Common myeloid progenitor, CD34-positive (primary cell): ENCODE results near the gene CAPZB.
A peak's percentile ranks its signal among the peaks of the same experiment; 100 is the strongest.

Experiments
- CTCF ChIA-PET: fragments of 350-600 bp; sonication (Branson Sonifier 250); formaldehyde crosslinking; loops from one replicate; lab custom pipeline; 2021; ENCODE audit warnings: antibody characterized with exemption; lab: Charles Lee
- POLR2A ChIA-PET: fragments of 350-600 bp; sonication (Branson Sonifier 250); formaldehyde crosslinking; loops from one replicate; lab custom pipeline; 2021; ENCODE audit warnings: antibody characterized with exemption; lab: Charles Lee
- DNase-seq, 3 donors: peaks; one replicate each; pipeline versions ENCODE4 v3.0.0 to v3.0.0-alpha.2; 2013
- H3K27ac ChIP-seq, 2 experiments: 1 replicate in 1 of 2; 2 replicates in 1 of 2; pipeline ENCODE4 v1.7.0; 2013; ENCODE audit warnings: inconsistent platforms in 2 of 2, low read length in 2 of 2, mild to moderate bottlenecking in 2 of 2, low read depth in 1 of 2, moderate library complexity in 1 of 2; ENCODE audit not compliant: severe bottlenecking in 2 of 2, insufficient read depth in 1 of 2, poor library complexity in 1 of 2
- H3K27me3 ChIP-seq, 5 experiments: replicated peaks in 2 of 5; 1 replicate in 3 of 5; 2 replicates in 2 of 5; pipeline versions ENCODE4 v1.6.1 to v1.7.0; 2013; ENCODE audit warnings: low read length in 4 of 5, mild to moderate bottlenecking in 2 of 5, moderate library complexity in 2 of 5, inconsistent platforms in 1 of 5; ENCODE audit not compliant: insufficient read depth in 5 of 5, control insufficient read depth in 4 of 5
- H3K36me3 ChIP-seq, 4 experiments: 1 replicate in 2 of 4; 2 replicates in 2 of 4; pipeline versions ENCODE4 v1.6.1 to v1.7.0; 2013; ENCODE audit warnings: low read length in 3 of 4, control low read depth in 1 of 4, mild to moderate bottlenecking in 1 of 4; ENCODE audit not compliant: control insufficient read depth in 4 of 4, insufficient read depth in 4 of 4
- H3K4me1 ChIP-seq, 4 experiments: 1 replicate in 3 of 4; 2 replicates in 1 of 4; pipeline versions ENCODE4 v1.6.1 to v1.7.1; 2013; ENCODE audit warnings: low read length in 3 of 4, mild to moderate bottlenecking in 3 of 4, control low read depth in 1 of 4, inconsistent platforms in 1 of 4, moderate library complexity in 1 of 4; ENCODE audit not compliant: control insufficient read depth in 4 of 4, insufficient read depth in 4 of 4; ENCODE audit errors: control extremely low read depth in 1 of 4
- H3K4me3 ChIP-seq, 7 experiments: 1 replicate in 4 of 7; 2 replicates in 3 of 7; pipeline versions ENCODE4 v1.5.1 to v1.7.0; 2013; ENCODE audit warnings: mild to moderate bottlenecking in 7 of 7, low read length in 6 of 7, moderate library complexity in 6 of 7, inconsistent platforms in 2 of 7, low read depth in 2 of 7, control low read depth in 1 of 7; ENCODE audit not compliant: insufficient read depth in 4 of 7, control insufficient read depth in 1 of 7; ENCODE audit errors: extremely low read depth in 1 of 7
- H3K9me3 ChIP-seq, 5 experiments: 1 replicate in 4 of 5; 2 replicates in 1 of 5; pipeline versions ENCODE4 v1.6.1 to v1.7.1; 2013; ENCODE audit warnings: low read length in 4 of 5, mild to moderate bottlenecking in 2 of 5, inconsistent platforms in 1 of 5, low read depth in 1 of 5, moderate library complexity in 1 of 5; ENCODE audit not compliant: control insufficient read depth in 4 of 5, insufficient read depth in 2 of 5; ENCODE audit errors: control extremely low read depth in 1 of 5
- WGBS: methylation state at CpG from one replicate; pipeline ENCODE4 v1.1.5; 2013; ENCODE audit not compliant: insufficient coverage; 5-methylcytosine and 5-hydroxymethylcytosine counted together

The CAPZB gene

GRCh38 chr1:19477284-19478249 is 7.8 kb downstream of the CAPZB start:
- Histone ChIP-seq H3K36me3 (peaks cover 0 to 28% (median 3%) of the 10 kb centered on the region in 4 experiments), H3K27ac (peak overlapping the region; percentile 87 to 88), H3K27me3 (no peaks in the 10 kb centered on the region), H3K4me1 (peaks cover 46 to 92% (median 84%) of the 10 kb centered on the region in 4 experiments), H3K4me3 (peak overlapping the region in 6 of 7 experiments; percentile 32 to 70 (median 46)), H3K9me3 (no peaks in the 10 kb centered on the region)
- peak; percentile 56 to 91 (median 90) for DNase-seq
- ChIA-PET CTCF (interaction anchor here (0.9 to 7.5 kb wide), 9 partner anchors 10 to 173 kb away, joined by 3 to 64 read pairs (median 4); no protein-coding TSS in a partner anchor), POLR2A (interaction anchor here (0.6 to 2.1 kb wide), 8 partner anchors 7 to 174 kb away, joined by 3 to 17 read pairs (median 4); partner anchors contain the start of gene CAPZB)
- 23% methylated on average over 5 of the region's 11 CpGs for WGBS

- Histone ChIP-seq H3K36me3 (peaks cover 0 to 24% (median 4%) of the 10 kb centered on the region in 4 experiments), H3K27me3 (no peaks in the 10 kb centered on the region), H3K27ac (peak overlapping the region; percentile 87 to 88), H3K4me3 (peak overlapping the region in 5 of 7 experiments; percentile 32 to 70 (median 49)), H3K4me1 (peaks cover 37 to 91% (median 81%) of the 10 kb centered on the region in 4 experiments), H3K9me3 (no peaks in the 10 kb centered on the region)
- POLR2A ChIA-PET: interaction anchor here (0.9 to 2.1 kb wide), 7 partner anchors 8 to 175 kb away, joined by 3 to 17 read pairs (median 4); partner anchors contain the start of gene CAPZB
- peak; percentile 89 to 99 (median 97) for DNase-seq
- CTCF ChIA-PET: interaction anchor here (0.6 to 7.5 kb wide), 6 partner anchors 9 to 174 kb away, joined by 3 to 64 read pairs (median 4); no protein-coding TSS in a partner anchor
- 25% methylated on average over 7 of the region's 12 CpGs for WGBS
Measured at GRCh38 chr1:19476450-19477190, 8.7 kb downstream of the CAPZB start.

DNA sequence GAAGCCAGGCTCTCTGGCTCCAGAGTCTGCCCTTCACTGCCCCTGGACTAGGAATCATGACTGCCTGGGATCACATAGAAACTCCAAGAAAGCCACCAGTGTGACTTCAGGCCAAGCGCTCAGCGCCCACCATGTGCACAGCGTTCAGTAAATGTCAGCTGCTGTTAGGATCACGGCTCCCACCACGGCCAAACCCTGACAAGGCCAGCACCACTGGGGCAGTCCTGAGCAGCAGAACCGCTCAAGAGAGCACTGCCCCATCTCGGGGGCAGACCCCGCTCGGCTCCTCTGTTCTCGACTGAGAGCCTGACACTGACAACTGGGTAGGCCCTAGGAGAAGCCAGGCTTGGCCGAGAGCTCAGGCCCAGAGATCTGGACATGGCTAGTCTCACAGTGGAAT is 10.0 kb downstream of the CAPZB start:
- no peaks in the 10 kb centered on the region for H3K9me3 ChIP-seq
- H3K4me3 ChIP-seq: no peak overlapping the region
- WGBS: 93% methylated on average over 11 of the region's 11 CpGs
- no peak for DNase-seq
- H3K4me1 ChIP-seq: peaks cover 36 to 88% (median 76%) of the 10 kb centered on the region in 4 experiments
- POLR2A ChIA-PET: interaction anchor here (0.8 kb wide), 1 partner anchor 14 kb away, joined by 3 read pairs; no protein-coding TSS in a partner anchor
- H3K27me3 ChIP-seq: no peaks in the 10 kb centered on the region
- peak overlapping the region in 1 of 2 experiments; percentile 1 for H3K27ac ChIP-seq
- H3K36me3 ChIP-seq: peaks cover 0 to 23% (median 5%) of the 10 kb centered on the region in 4 experiments
- CTCF ChIA-PET: no interaction called here

DNA sequence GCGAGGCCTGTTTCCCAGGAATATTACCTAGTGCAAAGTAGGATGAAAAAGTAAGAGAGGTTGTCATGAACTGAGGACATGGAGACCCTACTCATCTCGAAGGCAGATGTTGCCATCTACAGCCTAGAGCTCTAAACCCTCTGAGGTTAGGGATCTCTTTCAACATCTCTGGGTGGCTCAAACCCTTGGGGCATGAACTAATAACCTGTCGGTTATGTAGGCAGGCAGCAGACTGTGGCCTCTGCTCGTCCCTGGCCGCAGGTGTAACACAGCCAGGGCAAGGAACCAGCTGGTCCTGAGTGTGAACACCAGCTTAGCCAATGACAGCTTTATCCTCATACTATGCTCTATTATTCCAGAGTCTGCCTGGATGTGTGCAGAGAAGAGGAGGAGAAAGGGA is 13.2 kb downstream of the CAPZB start:
- ChIA-PET CTCF (interaction anchor here (0.7 to 1.6 kb wide), 6 partner anchors 11 to 64 kb away, joined by 3 to 4 read pairs (median 3); no protein-coding TSS in a partner anchor), POLR2A (interaction anchor here (0.7 to 1.2 kb wide), 2 partner anchors 77 to 125 kb away, joined by 3 read pairs; no protein-coding TSS in a partner anchor)
- H3K27ac ChIP-seq: peak overlapping the region in 1 of 2 experiments; percentile 6
- DNase-seq: no peak
- 89% methylated on average over 3 of the region's 5 CpGs for WGBS
- no peaks in the 10 kb centered on the region for H3K9me3 ChIP-seq
- H3K36me3 ChIP-seq: peaks cover 0 to 22% (median 5%) of the 10 kb centered on the region in 4 experiments
- H3K4me3 ChIP-seq: no peak overlapping the region
- H3K27me3 ChIP-seq: no peaks in the 10 kb centered on the region
- peaks cover 37 to 88% (median 75%) of the 10 kb centered on the region in 4 experiments for H3K4me1 ChIP-seq

DNA sequence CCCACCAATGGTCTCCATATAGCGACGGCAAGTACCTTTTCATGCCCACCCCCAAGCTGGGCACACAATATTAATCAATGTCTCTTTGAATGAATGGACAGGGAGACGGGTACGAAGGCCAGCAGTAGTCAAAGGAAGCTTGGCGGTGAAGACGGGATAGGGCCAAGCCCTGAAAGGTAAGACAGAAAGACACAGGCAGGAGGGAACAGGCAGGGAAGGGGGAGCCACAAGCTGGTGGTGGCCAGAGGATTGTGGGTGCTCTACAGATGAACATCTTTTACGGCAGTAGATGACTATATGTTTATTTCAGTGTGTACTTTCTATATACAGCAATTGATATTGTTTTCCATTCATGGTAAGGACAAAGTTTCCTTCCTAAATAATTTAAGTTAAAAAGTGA is 16.3 kb downstream of the CAPZB start:
- Histone ChIP-seq H3K4me3 (peak overlapping the region in 4 of 7 experiments; percentile 14 to 48 (median 33)), H3K36me3 (peaks cover 0 to 24% (median 7%) of the 10 kb centered on the region in 4 experiments), H3K4me1 (peaks cover 33 to 82% (median 75%) of the 10 kb centered on the region in 4 experiments), H3K27ac (peak overlapping the region in 1 of 2 experiments; percentile 74), H3K27me3 (no peaks in the 10 kb centered on the region), H3K9me3 (no peaks in the 10 kb centered on the region)
- no peak for DNase-seq
- 64% methylated on average over 4 of the region's 7 CpGs for WGBS
- CTCF ChIA-PET: interaction anchor here (0.6 to 6.6 kb wide), 8 partner anchors 11 to 184 kb away, joined by 3 to 64 read pairs (median 4); no protein-coding TSS in a partner anchor
- POLR2A ChIA-PET: interaction anchor here (0.6 to 2.0 kb wide), 3 partner anchors 8 to 113 kb away, joined by 3 to 5 read pairs (median 3); no protein-coding TSS in a partner anchor

GRCh38 chr1:19468397-19468956 is 16.9 kb downstream of the CAPZB start:
- H3K36me3 ChIP-seq: peaks cover 0 to 24% (median 7%) of the 10 kb centered on the region in 4 experiments
- H3K4me1 ChIP-seq: peaks cover 38 to 85% (median 77%) of the 10 kb centered on the region in 4 experiments
- CTCF ChIA-PET: interaction anchor here (0.6 to 6.6 kb wide), 12 partner anchors 11 to 184 kb away, joined by 3 to 64 read pairs (median 3); no protein-coding TSS in a partner anchor
- H3K27ac ChIP-seq: peak overlapping the region in 1 of 2 experiments; percentile 74
- 67% methylated on average over 9 of the region's 15 CpGs for whole genome bisulfite sequencing
- DNase-seq: peak in 1 of 3 donors; percentile 63
- POLR2A ChIA-PET: interaction anchor here (0.6 to 2.0 kb wide), 2 partner anchors 8 to 113 kb away, joined by 3 to 5 read pairs; no protein-coding TSS in a partner anchor
- H3K4me3 ChIP-seq: peak overlapping the region in 3 of 7 experiments; percentile 14 to 39 (median 33)
- H3K27me3 ChIP-seq: no peaks in the 10 kb centered on the region
- H3K9me3 ChIP-seq: no peaks in the 10 kb centered on the region
